HG03045 (cell line): ENCODE measurements around the gene MYH9.
"Not testable (repeated sequence)": the region's sequence is repeated elsewhere in the genome, so short reads cannot be mapped to it uniquely, and the experiment has no call there.

ENCODE experiments used
- ATAC-seq: cut with Tn5 transposase; IDR thresholded peaks from one replicate; pipeline ENCODE4 v1.9.1; 2021; ENCODE audit warnings: mild to moderate bottlenecking, moderate library complexity; ENCODE audit not compliant: unreplicated experiment

The MYH9 gene

GRCh38 chr22:36415415-36416168 lies 27.8 kb upstream of the MYH9 start:
- ATAC-seq, result no peak

GRCh38 chr22:36413022-36413775 lies 25.4 kb upstream of the MYH9 start:
- ATAC-seq, result no peak

GRCh38 chr22:36411589-36412258 lies 24.0 kb upstream of the MYH9 start:
- no peak for ATAC-seq

GRCh38 chr22:36409911-36410756 lies 22.4 kb upstream of the MYH9 start:
- no peak for ATAC-seq

DNA sequence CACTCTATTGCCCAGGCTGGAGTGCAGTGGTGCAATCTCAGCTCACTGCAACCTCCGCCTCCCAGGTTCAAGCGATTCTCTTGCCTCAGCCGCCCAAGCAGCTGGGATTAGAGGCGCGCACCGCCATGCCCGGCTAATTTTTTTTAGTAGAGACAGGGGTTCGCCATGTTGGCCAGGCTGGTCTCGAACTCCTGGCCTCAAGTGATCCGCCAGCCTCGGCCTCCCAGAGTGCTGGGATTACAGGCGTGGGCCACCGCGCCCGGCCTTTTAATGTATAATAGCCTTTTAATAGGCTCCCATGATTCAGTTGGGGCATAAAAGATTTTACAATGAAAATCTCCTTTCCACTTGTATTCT lies 21.8 kb upstream of the MYH9 start:
- ATAC-seq, result not testable (repeated sequence)

- ATAC-seq, result no peak
Observed at GRCh38 chr22:36409056-36409455, 21.3 kb upstream of the MYH9 start.

GRCh38 chr22:36406721-36407120 lies 19.0 kb upstream of the MYH9 start:
- no peak for ATAC-seq

DNA sequence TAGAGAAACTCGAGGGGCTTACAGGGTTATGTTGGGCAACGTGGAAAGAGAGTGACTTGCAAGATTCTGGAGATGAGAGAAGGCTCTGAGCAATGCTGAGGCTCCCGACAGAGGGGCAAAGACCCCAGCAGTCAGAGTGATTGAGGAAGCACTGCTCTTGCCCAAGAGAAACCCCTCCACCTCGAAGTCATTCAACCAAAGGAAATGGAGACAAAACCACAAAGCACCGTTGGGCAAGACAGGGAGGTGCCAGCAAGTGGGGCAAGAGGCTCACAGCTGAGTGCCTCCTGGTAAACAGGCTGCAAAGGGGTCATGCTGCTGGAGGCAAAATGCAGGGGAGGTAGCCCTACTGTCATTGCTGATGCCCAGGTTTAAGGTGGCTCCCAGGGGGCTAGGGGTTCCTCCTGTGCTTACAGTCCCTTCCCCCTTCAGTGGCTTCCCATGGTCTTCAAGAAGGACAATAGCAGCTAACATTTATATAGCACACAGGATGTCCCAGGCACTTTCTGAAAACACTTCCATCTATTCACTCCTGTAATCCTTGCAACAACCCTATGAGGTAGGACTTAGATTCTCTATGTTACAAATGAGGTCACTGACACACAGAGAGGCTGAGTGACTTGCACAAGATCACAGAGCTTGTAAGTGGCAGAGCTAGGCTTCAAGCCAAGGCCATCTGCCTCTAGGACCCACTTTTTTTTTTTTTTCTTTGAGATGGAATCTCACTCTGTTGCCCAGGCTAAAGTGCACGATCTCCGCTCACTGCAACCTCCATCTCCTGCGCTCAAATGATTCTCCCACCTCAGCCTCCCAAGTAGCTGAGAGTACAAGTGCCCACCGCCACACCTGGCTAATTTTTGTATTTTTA lies 18.1 kb upstream of the MYH9 start:
- ATAC-seq, result no peak

DNA sequence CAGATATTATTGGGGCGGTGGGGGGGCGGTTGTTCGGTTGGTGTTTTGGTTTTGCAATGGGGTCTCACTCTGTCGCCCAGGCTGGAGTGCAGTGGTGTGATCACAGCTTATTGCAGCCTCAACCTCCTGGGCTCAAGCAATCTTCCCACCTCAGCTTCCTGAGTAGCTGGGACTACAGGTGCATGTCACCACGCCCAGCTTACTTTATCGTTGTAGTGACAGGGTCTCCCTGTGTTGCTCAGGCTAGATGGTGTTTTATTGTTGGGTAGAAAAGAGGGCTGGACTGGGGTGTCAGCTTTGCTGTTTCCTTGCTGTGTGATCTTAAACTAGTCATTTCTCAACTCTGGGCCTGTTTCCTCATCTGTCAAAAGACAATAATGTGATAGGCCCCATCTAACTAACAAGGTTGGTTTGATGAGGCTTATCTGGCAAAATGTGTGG lies 17.5 kb upstream of the MYH9 start:
- ATAC-seq, result no peak

DNA sequence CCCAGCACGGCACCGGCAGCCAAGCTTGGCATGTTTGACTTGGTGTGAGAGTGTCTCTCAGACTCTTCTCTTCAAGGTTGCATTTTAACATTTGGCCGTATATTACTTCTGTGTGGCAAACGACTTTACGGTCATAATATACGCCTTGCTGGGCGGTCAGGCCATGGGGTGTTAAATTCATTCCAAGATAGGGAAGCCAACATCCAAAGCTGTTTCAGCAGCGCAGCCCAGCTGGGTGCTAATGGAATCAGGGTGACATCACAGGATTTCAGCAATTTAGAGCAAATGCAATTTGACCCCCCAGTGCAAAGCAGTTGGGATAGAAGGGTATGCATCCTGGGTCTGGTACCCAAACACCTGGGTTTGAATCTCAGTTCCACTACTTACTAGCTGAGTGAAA lies 16.7 kb upstream of the MYH9 start:
- no peak for ATAC-seq

DNA sequence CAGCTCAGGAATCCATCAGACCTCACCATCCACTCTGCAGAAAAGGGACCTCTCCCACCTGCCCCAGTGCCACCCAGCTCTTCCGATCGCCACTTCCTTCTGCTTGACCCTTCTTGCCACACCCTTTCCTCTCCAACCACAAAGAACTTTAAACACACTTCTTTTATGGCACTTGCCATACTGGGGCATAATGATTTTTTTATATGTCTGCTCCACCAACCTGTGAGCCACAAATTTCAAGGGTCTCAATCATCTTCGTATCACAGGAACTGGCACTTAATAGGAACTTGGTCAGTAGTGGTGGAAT lies 11.7 kb upstream of the MYH9 start:
- no peak for ATAC-seq

- no peak for ATAC-seq
Observed at GRCh38 chr22:36398601-36399471, 11.1 kb upstream of the MYH9 start.

DNA sequence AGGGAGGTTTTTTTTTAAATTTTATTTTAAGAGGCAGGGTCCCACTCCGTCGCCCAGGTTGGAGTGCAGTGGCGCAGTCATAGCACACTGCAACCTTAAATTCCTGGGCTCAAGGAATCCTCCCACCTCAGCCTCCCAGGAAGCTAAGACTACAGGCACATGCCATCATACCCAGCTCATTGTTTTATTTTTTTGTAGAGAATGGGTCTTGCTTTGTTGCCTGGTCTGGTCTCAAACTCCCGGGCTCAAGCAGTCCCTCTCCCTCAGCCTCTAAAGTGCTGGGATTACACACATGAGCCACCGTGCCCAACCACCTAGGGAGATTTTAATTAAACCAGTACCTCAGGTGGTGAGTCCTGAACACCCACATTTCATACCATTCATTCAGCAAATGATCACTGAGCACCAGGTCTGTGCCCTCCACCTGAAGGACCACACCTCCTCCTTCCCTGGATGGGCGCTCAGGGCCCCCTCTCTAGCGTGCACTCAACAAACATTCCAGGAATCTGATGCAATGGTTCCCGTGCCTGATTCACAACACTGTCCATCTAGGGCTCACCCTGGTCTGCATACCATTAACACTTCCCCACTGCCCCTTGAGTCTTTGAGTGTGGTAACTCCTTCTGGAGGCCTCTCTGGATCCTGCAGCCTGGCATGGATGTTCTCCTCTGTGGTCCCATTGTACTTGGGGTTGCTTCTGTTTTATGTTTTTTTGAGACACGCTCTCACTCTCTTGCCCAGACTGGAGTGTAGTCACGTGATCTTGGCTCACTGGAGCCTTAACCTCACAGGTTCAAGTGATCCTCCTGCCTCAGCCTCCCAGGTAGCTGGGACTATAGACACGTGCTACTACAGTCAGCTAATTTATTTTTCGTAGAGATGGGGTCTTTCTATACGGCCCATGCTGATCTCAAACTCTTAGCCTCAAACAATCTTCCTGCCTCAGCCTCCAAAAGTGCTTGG lies 9.6 kb upstream of the MYH9 start:
- ATAC-seq, result no peak

- no peak for ATAC-seq
Observed at GRCh38 chr22:36395915-36396314, 8.1 kb upstream of the MYH9 start.

- no peak for ATAC-seq
Observed at GRCh38 chr22:36395055-36395849, 7.5 kb upstream of the MYH9 start.

DNA sequence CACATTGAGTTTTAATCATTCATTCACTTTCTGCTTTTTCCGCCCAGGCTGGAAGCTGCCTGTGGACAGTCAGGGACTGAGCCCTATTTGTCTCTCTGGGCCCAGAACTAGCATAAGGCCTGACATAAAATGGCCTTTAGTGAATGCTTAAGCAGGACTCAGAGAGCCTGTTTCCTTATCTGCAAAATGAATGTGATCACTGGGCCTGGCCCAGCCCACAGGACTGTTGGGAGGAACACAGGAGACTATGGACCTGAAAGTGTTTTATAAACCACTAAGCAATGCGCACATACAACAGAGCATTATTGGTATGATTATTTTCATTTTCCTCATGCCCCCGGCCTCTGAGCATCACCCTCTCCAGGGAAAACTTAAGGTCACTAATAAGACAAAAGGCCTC lies 3.9 kb upstream of the MYH9 start:
- no peak for ATAC-seq

GRCh38 chr22:36389122-36389521 lies 1.4 kb upstream of the MYH9 start:
- not testable (repeated sequence) for ATAC-seq

DNA sequence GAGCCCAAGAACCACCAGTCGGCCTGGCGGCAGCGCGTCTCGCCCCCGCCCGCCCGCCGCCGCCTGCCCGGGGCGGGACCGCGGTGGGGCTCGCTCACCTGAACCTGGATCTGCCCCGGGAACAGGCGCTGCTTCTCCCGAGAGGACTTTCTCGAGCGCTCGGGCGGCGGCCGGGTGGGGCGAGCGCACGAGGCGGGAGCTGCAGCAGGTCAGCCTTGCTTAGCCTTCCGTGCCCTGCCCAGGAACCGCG lies 133 bp downstream of the MYH9 start:
- ATAC-seq, result no peak
